ENCODE measurements around the gene EML1.

GRCh38 chr14:99812892-99813291, 19.7 kb downstream of the EML1 start:
- TF ChIP-seq CTCF (IDR thresholded peaks at IDR 0.05; ENCODE audit: poor library complexity) (no peak), EZH2 (IDR thresholded peaks at IDR 0.05; ENCODE audit: borderline replicate concordance) (no peak)

Data from hepatocyte (in vitro differentiated cells).